GM21576 (cell line): Measurements from ENCODE around the gene NT5C1B.

Experiments used
- ATAC-seq: cut with Tn5 transposase; IDR thresholded peaks from one replicate; pipeline ENCODE4 v1.9.1; 2021; ENCODE audit warnings: mild to moderate bottlenecking, moderate library complexity; ENCODE audit not compliant: unreplicated experiment

NT5C1B gene

GRCh38 chr2:18518116-18519111 lies 71.0 kb downstream of the NT5C1B start:
- no peak for ATAC-seq

DNA sequence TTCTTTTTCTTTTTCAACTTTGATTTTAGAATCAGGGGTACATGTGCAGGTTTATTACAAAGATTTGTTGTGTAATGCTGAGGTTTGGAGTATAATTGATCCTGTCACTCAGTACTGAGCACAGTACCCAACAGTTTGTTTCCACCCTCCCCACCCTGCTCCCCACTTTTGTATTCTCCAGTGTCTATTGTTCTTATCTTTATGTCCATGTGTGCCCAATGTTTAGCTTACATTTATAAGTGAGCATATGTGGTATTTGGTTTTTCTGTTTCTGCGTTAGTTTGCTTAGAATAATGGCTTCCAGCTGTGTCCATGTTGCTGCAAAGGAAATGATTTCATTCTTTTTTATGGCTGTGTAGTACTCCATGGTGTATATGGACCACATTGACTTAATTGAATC lies 72.0 kb downstream of the NT5C1B start:
- ATAC-seq: no peak

DNA sequence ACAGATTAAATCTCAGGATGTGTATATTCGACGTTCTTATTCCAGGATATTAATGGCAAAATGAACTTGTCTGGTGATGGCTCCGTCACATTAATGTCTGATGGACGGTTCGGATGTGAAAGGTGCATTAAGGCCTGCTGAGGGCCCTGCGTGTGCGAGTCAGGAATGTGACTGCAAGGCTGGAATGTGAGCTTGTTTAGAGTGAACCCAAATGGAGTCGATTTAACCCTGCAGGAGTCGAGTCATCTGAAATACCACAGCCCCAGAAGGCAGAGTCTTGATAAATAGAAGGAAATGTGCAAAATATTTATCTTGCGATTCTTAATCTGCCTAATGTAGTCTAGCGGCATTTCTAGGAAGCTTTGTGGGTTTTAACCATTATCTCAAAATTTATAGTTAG lies 73.3 kb downstream of the NT5C1B start:
- ATAC-seq: no peak

DNA sequence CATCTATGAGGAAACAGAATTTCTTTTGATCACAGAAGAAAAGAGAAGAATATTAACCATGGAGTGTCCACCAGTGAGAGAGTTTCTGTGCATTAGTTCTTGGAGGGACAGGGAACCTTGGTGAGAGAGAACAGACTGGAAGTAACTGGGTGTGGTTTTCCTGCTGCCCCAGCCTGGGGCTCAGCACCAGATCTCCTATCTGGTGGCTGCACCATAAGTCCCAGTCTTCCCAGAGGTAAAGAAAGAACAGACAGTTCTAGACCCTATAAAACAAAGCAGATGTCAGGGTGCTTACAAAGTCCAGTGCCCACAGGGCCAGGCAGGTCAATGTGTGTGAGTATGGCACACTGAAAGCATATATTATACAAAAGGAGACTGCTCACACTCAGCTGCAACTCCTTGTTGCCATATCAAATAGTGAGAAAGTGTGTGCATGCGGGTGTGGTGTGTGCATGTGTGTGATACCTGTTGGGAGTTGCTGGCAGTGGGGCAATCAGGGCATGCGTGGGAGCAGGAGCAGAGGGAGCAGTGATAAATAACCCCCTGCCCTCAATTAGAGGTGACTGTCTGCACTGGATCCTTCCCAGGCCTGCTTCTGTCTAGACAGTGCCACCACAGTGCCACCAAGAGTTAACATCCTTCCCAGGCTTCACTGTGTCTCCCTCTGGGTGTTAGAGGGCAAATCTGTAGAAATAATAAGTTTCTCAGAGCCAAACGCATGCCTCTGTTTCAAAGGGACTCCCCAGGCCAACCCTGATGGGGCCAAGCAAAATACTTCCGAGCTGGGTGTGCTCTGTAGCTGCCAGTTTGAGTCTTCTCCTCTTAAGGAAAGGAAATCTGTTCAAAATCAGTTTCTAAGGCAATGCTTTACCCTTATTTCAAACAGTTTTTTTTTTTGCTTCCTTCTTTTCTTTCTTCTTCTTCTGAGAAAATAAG lies 74.6 kb downstream of the NT5C1B start:
- ATAC-seq: no peak
